MM.1S (cell line): Measurements from ENCODE around the gene NME4.

Experiments
- CTCF ChIP-seq: fragments of 300-600 bp; sonication (generic); IDR thresholded peaks from 2 replicates; pipeline ENCODE4 v1.5.1; 2016; ENCODE audit warnings: antibody characterized with exemption, low read length, mixed read lengths
- EZH2 ChIP-seq: fragments of 300-600 bp; sonication (generic); optimal IDR thresholded peaks from 2 replicates; pipeline ENCODE3; 2017; ENCODE audit warnings: low read depth, mild to moderate bottlenecking, antibody characterized with exemption, low read length, mixed read lengths

GRCh38 chr16:354291-354881 is 42.6 kb upstream of the NME4 start:
- TF ChIP-seq EZH2: no peak
- TF ChIP-seq CTCF: no peak
